ENCODE results near the gene MYB.
"Not testable (repeated sequence)": the region's sequence is repeated elsewhere in the genome, so short reads cannot be mapped to it uniquely, and the experiment has no call there.

MYB gene

DNA sequence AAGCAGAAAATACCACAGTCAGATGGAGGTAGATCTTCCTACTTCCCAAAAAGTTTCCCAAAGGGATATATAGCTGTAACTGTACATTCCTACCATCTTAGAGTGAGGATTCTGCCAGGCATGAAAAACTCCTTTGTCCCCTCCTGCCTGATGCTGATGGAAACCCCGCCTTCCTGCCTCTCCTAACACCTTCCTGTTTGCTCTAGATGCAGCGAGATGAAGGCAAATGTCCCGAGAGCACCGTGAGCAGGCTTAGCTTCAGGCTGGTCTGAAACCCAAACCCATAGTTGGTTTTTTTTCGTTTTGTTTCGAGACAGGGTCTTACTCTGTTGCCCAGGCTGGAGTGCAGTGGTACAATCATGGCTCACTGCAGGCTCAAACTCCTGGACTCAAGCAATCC, 55.6 kb downstream of the MYB start:
- in situ Hi-C loops (cut with HindIII; ENCODE audit: low sequenced_read_pairs) = no loop called here
- DNase-seq (ENCODE audit: low read depth) = no peak
- TF ChIP-seq, protein P1, sequence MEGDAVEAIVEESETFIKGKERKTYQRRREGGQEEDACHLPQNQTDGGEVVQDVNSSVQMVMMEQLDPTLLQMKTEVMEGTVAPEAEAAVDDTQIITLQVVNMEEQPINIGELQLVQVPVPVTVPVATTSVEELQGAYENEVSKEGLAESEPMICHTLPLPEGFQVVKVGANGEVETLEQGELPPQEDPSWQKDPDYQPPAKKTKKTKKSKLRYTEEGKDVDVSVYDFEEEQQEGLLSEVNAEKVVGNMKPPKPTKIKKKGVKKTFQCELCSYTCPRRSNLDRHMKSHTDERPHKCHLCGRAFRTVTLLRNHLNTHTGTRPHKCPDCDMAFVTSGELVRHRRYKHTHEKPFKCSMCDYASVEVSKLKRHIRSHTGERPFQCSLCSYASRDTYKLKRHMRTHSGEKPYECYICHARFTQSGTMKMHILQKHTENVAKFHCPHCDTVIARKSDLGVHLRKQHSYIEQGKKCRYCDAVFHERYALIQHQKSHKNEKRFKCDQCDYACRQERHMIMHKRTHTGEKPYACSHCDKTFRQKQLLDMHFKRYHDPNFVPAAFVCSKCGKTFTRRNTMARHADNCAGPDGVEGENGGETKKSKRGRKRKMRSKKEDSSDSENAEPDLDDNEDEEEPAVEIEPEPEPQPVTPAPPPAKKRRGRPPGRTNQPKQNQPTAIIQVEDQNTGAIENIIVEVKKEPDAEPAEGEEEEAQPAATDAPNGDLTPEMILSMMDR (IDR thresholded peaks at IDR 0.05; ENCODE audit: low read depth, low read length, missing control alignments) = no peak
- no peak overlapping the region for H3K4me3 ChIP-seq (ENCODE audit: low read depth, low read length)

DNA sequence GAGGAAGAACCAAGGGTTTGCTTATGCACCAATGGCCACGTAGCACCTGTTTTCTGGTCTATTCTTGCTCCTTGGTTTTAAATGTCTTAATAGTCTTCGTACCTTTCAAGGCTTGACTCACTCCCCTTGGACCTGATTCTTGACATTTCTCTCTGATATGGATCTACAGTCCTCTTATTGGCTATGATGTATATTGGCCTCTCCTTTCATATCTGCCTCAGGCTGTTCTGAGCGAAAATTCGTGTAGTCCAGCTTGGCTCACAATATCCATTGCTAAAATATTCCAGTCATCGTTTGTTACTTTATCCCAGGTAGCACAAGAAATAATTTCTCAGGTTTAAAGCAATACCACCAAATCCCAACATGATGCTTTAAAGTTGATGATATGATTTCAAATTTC, 59.6 kb downstream of the MYB start:
- no peak for DNase-seq (ENCODE audit: low read depth)
- in situ Hi-C loops (cut with HindIII; ENCODE audit: low sequenced_read_pairs) = no loop called here
- TF ChIP-seq, protein P1 (IDR thresholded peaks at IDR 0.05; ENCODE audit: low read depth, low read length, missing control alignments) = no peak
- no peak overlapping the region for H3K4me3 ChIP-seq (ENCODE audit: low read depth, low read length)

DNA sequence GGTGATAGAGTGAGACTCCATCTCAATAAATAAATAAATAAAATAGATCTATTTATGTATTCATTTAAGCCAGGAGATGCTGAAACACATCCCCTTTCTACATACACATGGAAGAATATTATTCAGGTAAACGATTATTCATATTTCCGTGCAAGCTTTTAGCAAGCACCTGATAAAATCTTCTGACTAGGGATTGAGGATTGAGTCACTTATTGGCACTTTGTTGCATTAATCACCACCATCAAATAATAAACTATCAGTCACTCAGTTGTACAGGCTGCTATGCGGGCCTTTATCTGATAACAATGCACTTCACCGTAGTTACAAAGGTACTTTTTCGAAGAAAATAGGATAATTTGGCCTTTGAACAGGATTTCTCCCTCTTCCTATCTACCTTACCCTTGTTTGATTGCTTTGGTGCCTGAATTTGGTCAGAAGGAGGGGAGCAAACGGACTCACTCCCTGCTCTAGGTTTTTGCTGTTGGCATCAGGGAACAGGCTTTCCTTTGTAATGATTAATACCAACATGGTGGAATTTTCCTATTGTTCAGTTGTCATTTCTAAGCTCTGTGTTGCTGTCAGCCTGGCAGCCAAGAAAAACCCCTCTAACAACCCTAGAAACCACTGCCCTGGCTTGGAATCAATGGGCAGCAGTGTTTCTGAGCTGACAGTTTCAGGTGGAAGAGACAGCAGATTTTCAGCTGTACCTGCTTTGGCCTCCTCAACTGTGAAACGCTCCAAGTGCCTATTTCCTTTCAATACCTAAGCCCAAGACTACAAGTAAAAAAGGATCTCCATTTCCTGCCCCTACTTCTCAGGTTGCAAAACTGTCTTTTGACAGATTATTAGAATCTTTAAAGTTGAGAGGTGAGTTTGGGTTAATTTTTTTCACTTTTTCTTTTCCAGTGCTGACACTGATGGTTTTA, 63.0 kb downstream of the MYB start:
- in situ Hi-C loops (cut with HindIII; ENCODE audit: low sequenced_read_pairs) = no loop called here

DNA sequence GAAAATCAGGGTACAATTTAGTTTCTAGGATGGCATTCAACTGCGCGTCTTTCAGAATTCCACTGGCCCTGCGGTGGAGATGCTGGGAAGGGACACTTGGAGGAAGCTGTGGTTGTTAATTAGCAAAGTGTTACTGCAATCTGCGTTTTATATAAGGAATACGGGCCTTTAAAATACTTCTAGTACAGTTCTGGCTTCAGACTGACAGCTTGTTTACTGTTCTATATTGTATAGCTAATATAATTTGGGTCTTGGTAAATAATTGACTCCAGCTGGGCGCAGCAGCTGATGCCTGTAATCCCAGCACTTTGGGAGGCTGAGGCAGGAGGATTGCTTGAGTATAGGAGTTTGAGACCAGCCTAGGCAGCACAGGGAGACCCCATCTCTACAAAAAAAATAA, 63.7 kb downstream of the MYB start:
- TF ChIP-seq, protein P1 (IDR thresholded peaks at IDR 0.05; ENCODE audit: low read depth, low read length, missing control alignments) = no peak
- H3K4me3 ChIP-seq (ENCODE audit: low read depth, low read length) = no peak overlapping the region
- no peak for DNase-seq (ENCODE audit: low read depth)
- in situ Hi-C loops (cut with HindIII; ENCODE audit: low sequenced_read_pairs) = no loop called here

More for the DNA sequence above, 63.0 kb downstream of the MYB start:
- H3K4me3 ChIP-seq (ENCODE audit: low read depth, low read length) = no peak overlapping the region
- TF ChIP-seq, protein P1 (IDR thresholded peaks at IDR 0.05; ENCODE audit: low read depth, low read length, missing control alignments) = no peak
- DNase-seq (ENCODE audit: low read depth) = no peak

DNA sequence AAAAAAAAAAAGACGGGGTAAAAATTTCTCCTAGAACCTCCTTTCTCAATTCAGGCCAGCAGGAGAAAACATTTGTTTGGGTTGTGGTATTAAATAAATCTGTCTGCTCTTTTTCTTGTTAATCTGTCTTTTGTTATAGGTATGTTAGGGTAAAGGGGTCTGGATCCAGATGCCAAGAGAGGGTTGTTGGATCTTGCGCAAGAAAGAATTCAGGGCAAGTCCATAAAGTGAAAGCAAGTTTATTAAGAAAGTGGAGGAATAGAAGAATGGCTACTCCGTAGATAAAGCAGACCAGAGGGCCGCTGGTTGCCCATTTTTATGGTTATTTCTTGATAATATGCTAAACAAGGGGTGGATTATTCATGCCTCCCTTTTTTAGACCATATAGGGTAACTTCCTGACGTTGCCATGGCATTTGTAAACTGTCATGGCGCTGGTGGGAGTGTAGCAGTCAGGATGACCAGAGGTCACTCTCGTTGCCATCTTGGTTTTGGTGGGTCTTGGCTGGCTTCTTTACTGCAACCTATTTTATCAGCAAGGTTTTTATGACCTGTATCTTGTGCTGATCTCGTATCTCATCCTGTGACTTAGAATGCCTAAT, 65.4 kb downstream of the MYB start:
- in situ Hi-C loops (cut with HindIII; ENCODE audit: low sequenced_read_pairs); H3K4me3 ChIP-seq (ENCODE audit: low read depth, low read length); DNase-seq (ENCODE audit: low read depth): not testable (repeated sequence)

DNA sequence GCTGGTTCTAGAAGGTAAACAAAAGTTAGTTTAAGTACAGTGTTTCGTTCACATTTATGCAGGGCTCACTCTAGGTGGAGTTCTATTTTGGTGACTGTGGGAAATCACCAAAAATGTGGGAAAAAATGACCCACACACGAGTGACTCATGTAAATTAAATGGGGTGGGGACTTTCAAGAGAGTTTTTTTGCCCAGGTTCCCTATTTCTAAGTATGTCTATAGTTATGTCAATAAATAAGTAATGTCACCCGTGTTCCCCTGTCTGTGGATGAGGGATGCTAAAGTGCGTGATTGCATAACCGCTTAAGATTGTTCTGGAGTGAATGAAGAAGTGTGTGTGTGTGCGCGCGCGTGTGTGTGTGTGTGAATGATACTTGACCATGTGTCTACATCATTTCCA, 69.1 kb downstream of the MYB start:
- in situ Hi-C loops (cut with HindIII; ENCODE audit: low sequenced_read_pairs) = no loop called here
- no peak for DNase-seq (ENCODE audit: low read depth)
- H3K4me3 ChIP-seq (ENCODE audit: low read depth, low read length) = no peak overlapping the region
- TF ChIP-seq, protein P1 (IDR thresholded peaks at IDR 0.05; ENCODE audit: low read depth, low read length, missing control alignments) = no peak
